WTC11 (cell line): ENCODE data around the gene RGS7. TPM values are rescaled to one million over a fixed set of nuclear protein-coding genes. Genes with fewer than 3 reads are reported as not detected.
"Not testable (repeated sequence)": the region's sequence is repeated elsewhere in the genome, so short reads cannot be mapped to it uniquely, and the experiment has no call there.

Source experiments
- ATAC-seq: fragments of 200-7000 bp; cut with Tn5 transposase; 2 replicates; pipeline ENCODE4 v1.10.0; 2021; ENCODE audit warnings: mild to moderate bottlenecking, moderate library complexity
- CTCF ChIA-PET: fragments of 300-600 bp; sonication (Branson Sonifier 250); formaldehyde crosslinking; loops from one replicate; lab custom pipeline; 2021; ENCODE audit warnings: antibody characterized with exemption; lab: Charles Lee
- POLR2A ChIA-PET: fragments of 350-600 bp; sonication (Branson Sonifier 250); formaldehyde crosslinking; loops from one replicate; lab custom pipeline; 2021; ENCODE audit warnings: antibody characterized with exemption; lab: Charles Lee
- DNase-seq: peaks from one replicate; pipeline ENCODE4 v3.0.0; 2021; ENCODE audit warnings: low spot score
- H3K27ac Mint-ChIP-seq: 2 replicates; pipeline ENCODE4 v1.8.0; 2021; ENCODE audit warnings: mixed read lengths
- H3K27me3 Mint-ChIP-seq: 2 replicates; pipeline ENCODE4 v1.8.0; 2021; ENCODE audit warnings: low read depth, mild to moderate bottlenecking, moderate library complexity, mixed read lengths
- H3K36me3 Mint-ChIP-seq: 2 replicates; pipeline ENCODE4 v1.8.0; 2021; ENCODE audit warnings: mixed read lengths
- H3K4me1 Mint-ChIP-seq: 2 replicates; pipeline ENCODE4 v1.8.0; 2022; ENCODE audit warnings: mixed read lengths
- H3K4me3 Mint-ChIP-seq: 2 replicates; pipeline ENCODE4 v1.8.0; 2021; ENCODE audit warnings: mild to moderate bottlenecking, moderate library complexity, mixed read lengths
- H3K9me3 Mint-ChIP-seq: 2 replicates; pipeline ENCODE4 v1.8.0; 2021; ENCODE audit warnings: mixed read lengths
- GABPB1 ChIP-seq: sonication (generic); formaldehyde crosslinking; IDR thresholded peaks from 2 replicates; pipeline ENCODE4 v1.8.1; 2023; ENCODE audit warnings: mild to moderate bottlenecking, missing genetic modification reagents
- MAX ChIP-seq: sonication (generic); formaldehyde crosslinking; IDR thresholded peaks from 2 replicates; pipeline ENCODE4 v1.8.0; 2022; ENCODE audit warnings: mild to moderate bottlenecking, missing genetic modification reagents
- MXD4 ChIP-seq: fragments of 250-450 bp; sonication (Bioruptor Pico); IDR thresholded peaks from 2 replicates; pipeline ENCODE4 v1.8.0; 2021; ENCODE audit warnings: mild to moderate bottlenecking, moderate library complexity, borderline replicate concordance
- TEAD4 ChIP-seq: sonication (generic); formaldehyde crosslinking; IDR thresholded peaks from 2 replicates; pipeline ENCODE4 v1.8.0; 2022; ENCODE audit warnings: mild to moderate bottlenecking, missing genetic modification reagents
- ZMAT4 ChIP-seq: fragments of 250-450 bp; sonication (Bioruptor Pico); IDR thresholded peaks from 2 replicates; pipeline ENCODE4 v1.9.0; 2021; ENCODE audit warnings: mild to moderate bottlenecking
- ZNF121 ChIP-seq: sonication (generic); formaldehyde crosslinking; IDR thresholded peaks from 2 replicates; pipeline ENCODE4 v1.8.0; 2023; ENCODE audit warnings: missing genetic modification reagents
- ZNF532 ChIP-seq: fragments of 250-450 bp; sonication (Bioruptor Pico); IDR thresholded peaks from 2 replicates; pipeline ENCODE4 v1.9.0; 2021; ENCODE audit warnings: mild to moderate bottlenecking, borderline replicate concordance
- total RNA-seq: library from RNA; stranded (reverse); gene quantifications from 3 replicates; pipeline ENCODE4 v1.2.3, GENCODE V29; 2021
- TF ChIP-seq, protein P1 (sequence below): sonication (generic); formaldehyde crosslinking; IDR thresholded peaks from 2 replicates; pipeline ENCODE4 v1.8.1; 2023; ENCODE audit warnings: mild to moderate bottlenecking, missing genetic modification reagents
- TF ChIP-seq, protein P2 (sequence below): sonication (generic); formaldehyde crosslinking; IDR thresholded peaks from 2 replicates; pipeline ENCODE4 v1.8.0; 2023; ENCODE audit warnings: mild to moderate bottlenecking, missing genetic modification reagents
- TF ChIP-seq, protein P3 (sequence below): sonication (generic); formaldehyde crosslinking; IDR thresholded peaks from 2 replicates; pipeline ENCODE4 v1.8.1; 2022; ENCODE audit warnings: missing genetic modification reagents, borderline replicate concordance
- TF ChIP-seq, protein P4 (sequence below): sonication (generic); formaldehyde crosslinking; IDR thresholded peaks from 2 replicates; pipeline ENCODE4 v1.8.1; 2022; ENCODE audit warnings: low read depth, mild to moderate bottlenecking, moderate library complexity, missing genetic modification reagents, borderline replicate concordance
- TF ChIP-seq, protein P5 (sequence below): fragments of 200-600 bp; IDR thresholded peaks from 2 replicates; pipeline ENCODE4 v1.8.0; 2022; ENCODE audit warnings: antibody characterized with exemption

Gene RGS7
- total RNA-seq, 1 experiment from 2014 or later, result 1.2 TPM

- TF ChIP-seq ZNF532 (CRISPR knock-in tag), result no peak
- TF ChIP-seq, protein P1, sequence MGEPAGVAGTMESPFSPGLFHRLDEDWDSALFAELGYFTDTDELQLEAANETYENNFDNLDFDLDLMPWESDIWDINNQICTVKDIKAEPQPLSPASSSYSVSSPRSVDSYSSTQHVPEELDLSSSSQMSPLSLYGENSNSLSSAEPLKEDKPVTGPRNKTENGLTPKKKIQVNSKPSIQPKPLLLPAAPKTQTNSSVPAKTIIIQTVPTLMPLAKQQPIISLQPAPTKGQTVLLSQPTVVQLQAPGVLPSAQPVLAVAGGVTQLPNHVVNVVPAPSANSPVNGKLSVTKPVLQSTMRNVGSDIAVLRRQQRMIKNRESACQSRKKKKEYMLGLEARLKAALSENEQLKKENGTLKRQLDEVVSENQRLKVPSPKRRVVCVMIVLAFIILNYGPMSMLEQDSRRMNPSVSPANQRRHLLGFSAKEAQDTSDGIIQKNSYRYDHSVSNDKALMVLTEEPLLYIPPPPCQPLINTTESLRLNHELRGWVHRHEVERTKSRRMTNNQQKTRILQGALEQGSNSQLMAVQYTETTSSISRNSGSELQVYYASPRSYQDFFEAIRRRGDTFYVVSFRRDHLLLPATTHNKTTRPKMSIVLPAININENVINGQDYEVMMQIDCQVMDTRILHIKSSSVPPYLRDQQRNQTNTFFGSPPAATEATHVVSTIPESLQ, result no peak
- TF ChIP-seq, protein P2, sequence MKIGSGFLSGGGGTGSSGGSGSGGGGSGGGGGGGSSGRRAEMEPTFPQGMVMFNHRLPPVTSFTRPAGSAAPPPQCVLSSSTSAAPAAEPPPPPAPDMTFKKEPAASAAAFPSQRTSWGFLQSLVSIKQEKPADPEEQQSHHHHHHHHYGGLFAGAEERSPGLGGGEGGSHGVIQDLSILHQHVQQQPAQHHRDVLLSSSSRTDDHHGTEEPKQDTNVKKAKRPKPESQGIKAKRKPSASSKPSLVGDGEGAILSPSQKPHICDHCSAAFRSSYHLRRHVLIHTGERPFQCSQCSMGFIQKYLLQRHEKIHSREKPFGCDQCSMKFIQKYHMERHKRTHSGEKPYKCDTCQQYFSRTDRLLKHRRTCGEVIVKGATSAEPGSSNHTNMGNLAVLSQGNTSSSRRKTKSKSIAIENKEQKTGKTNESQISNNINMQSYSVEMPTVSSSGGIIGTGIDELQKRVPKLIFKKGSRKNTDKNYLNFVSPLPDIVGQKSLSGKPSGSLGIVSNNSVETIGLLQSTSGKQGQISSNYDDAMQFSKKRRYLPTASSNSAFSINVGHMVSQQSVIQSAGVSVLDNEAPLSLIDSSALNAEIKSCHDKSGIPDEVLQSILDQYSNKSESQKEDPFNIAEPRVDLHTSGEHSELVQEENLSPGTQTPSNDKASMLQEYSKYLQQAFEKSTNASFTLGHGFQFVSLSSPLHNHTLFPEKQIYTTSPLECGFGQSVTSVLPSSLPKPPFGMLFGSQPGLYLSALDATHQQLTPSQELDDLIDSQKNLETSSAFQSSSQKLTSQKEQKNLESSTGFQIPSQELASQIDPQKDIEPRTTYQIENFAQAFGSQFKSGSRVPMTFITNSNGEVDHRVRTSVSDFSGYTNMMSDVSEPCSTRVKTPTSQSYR (CRISPR knock-in tag), result no peak
Measured at GRCh38 chr1:241142493-241142892, 214.5 kb downstream of the RGS7 start (continued).

- POLR2A ChIA-PET, DNase-seq, H3K4me1 Mint-ChIP-seq, CTCF ChIA-PET, H3K4me3 Mint-ChIP-seq, H3K27me3 Mint-ChIP-seq, H3K27ac Mint-ChIP-seq, ATAC-seq: not testable (repeated sequence)
- Mint-ChIP-seq H3K36me3 (peaks cover 34% of the 10 kb centered on the region), H3K9me3 (peaks cover 37% of the 10 kb centered on the region)
Measured at GRCh38 chr1:241141646-241142045, 215.4 kb downstream of the RGS7 start.

GRCh38 chr1:241140670-241141069 lies 216.3 kb downstream of the RGS7 start:
- Mint-ChIP-seq H3K27ac (no peak overlapping the region), H3K4me1 (peaks cover 9% of the 10 kb centered on the region), H3K9me3 (peaks cover 37% of the 10 kb centered on the region), H3K4me3 (no peak overlapping the region), H3K27me3 (no peaks in the 10 kb centered on the region; the same call in 1 of the 2 replicates), H3K36me3 (peaks cover 34% of the 10 kb centered on the region)
- TF ChIP-seq, protein P2 (CRISPR knock-in tag), result no peak
- no peak for TF ChIP-seq ZNF121
- no peak for TF ChIP-seq TEAD4 (CRISPR knock-in tag)
- TF ChIP-seq, protein P3, sequence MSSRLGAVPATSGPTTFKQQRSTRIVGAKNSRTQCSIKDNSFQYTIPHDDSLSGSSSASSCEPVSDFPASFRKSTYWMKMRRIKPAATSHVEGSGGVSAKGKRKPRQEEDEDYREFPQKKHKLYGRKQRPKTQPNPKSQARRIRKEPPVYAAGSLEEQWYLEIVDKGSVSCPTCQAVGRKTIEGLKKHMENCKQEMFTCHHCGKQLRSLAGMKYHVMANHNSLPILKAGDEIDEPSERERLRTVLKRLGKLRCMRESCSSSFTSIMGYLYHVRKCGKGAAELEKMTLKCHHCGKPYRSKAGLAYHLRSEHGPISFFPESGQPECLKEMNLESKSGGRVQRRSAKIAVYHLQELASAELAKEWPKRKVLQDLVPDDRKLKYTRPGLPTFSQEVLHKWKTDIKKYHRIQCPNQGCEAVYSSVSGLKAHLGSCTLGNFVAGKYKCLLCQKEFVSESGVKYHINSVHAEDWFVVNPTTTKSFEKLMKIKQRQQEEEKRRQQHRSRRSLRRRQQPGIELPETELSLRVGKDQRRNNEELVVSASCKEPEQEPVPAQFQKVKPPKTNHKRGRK (CRISPR knock-in tag), result no peak
- TF ChIP-seq, protein P4, sequence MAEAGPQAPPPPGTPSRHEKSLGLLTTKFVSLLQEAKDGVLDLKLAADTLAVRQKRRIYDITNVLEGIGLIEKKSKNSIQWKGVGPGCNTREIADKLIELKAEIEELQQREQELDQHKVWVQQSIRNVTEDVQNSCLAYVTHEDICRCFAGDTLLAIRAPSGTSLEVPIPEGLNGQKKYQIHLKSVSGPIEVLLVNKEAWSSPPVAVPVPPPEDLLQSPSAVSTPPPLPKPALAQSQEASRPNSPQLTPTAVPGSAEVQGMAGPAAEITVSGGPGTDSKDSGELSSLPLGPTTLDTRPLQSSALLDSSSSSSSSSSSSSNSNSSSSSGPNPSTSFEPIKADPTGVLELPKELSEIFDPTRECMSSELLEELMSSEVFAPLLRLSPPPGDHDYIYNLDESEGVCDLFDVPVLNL (CRISPR knock-in tag), result no peak
- no peak for TF ChIP-seq MXD4 (CRISPR knock-in tag)
- TF ChIP-seq MAX, result no peak
- TF ChIP-seq GABPB1 (CRISPR knock-in tag), result no peak
- TF ChIP-seq, protein P5, sequence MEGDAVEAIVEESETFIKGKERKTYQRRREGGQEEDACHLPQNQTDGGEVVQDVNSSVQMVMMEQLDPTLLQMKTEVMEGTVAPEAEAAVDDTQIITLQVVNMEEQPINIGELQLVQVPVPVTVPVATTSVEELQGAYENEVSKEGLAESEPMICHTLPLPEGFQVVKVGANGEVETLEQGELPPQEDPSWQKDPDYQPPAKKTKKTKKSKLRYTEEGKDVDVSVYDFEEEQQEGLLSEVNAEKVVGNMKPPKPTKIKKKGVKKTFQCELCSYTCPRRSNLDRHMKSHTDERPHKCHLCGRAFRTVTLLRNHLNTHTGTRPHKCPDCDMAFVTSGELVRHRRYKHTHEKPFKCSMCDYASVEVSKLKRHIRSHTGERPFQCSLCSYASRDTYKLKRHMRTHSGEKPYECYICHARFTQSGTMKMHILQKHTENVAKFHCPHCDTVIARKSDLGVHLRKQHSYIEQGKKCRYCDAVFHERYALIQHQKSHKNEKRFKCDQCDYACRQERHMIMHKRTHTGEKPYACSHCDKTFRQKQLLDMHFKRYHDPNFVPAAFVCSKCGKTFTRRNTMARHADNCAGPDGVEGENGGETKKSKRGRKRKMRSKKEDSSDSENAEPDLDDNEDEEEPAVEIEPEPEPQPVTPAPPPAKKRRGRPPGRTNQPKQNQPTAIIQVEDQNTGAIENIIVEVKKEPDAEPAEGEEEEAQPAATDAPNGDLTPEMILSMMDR, result no peak
- TF ChIP-seq ZMAT4 (CRISPR knock-in tag), result no peak
- POLR2A ChIA-PET, result no interaction called here
- DNase-seq, result no peak
- no peak for ATAC-seq
- CTCF ChIA-PET, result no interaction called here
